Fibroblast of skin of abdomen (primary cell): ENCODE data around the gene PANX2.
"Not testable (repeated sequence)": the region's sequence is repeated elsewhere in the genome, so short reads cannot be mapped to it uniquely, and the experiment has no call there.

Experiments
- DNase-seq: peaks from one replicate; pipeline ENCODE4 v3.0.0-alpha.2; 2013

The PANX2 gene

GRCh38 chr22:50200461-50201190, 30.1 kb downstream of the PANX2 start, which contains the start of gene SELENOO:
Gene SELENOO, plus strand, starts transcription at chr22:50201011. Its CDS starts 26 bp downstream, at chr22:50201037.
- DNase-seq, result peak; percentile 88

- DNase-seq, result no peak
Measured at GRCh38 chr22:50201191-50202129, 30.9 kb downstream of the PANX2 start.

- DNase-seq, result no peak
Measured at GRCh38 chr22:50202130-50202666, 31.7 kb downstream of the PANX2 start.

GRCh38 chr22:50203288-50203687, 32.8 kb downstream of the PANX2 start:
- DNase-seq, result no peak

- DNase-seq, result no peak
Measured at GRCh38 chr22:50204571-50204970, 34.0 kb downstream of the PANX2 start.

- not testable (repeated sequence) for DNase-seq
Measured at GRCh38 chr22:50204998-50205397, 34.5 kb downstream of the PANX2 start.

- no peak for DNase-seq
Measured at GRCh38 chr22:50205781-50206569, 35.4 kb downstream of the PANX2 start.

GRCh38 chr22:50206599-50206998, 36.1 kb downstream of the PANX2 start:
- peak; percentile 17 for DNase-seq

GRCh38 chr22:50207383-50208140, 37.0 kb downstream of the PANX2 start:
- DNase-seq, result no peak

- DNase-seq, result no peak
Measured at GRCh38 chr22:50208430-50208938, 38.0 kb downstream of the PANX2 start.

- DNase-seq, result no peak
Measured at GRCh38 chr22:50208939-50209892, 38.7 kb downstream of the PANX2 start.

GRCh38 chr22:50209893-50210292, 39.4 kb downstream of the PANX2 start:
- DNase-seq, result peak; percentile 57

- DNase-seq, result no peak
Measured at GRCh38 chr22:50210378-50211139, 40.0 kb downstream of the PANX2 start.

- DNase-seq, result no peak
Measured at GRCh38 chr22:50211147-50211546, 40.6 kb downstream of the PANX2 start.

- no peak for DNase-seq
Measured at GRCh38 chr22:50213263-50213662, 42.7 kb downstream of the PANX2 start.

GRCh38 chr22:50215297-50216054, 44.9 kb downstream of the PANX2 start:
- no peak for DNase-seq

GRCh38 chr22:50216055-50216683, 45.6 kb downstream of the PANX2 start:
- no peak for DNase-seq
